CD4-positive, alpha-beta T cell treated with Interleukin-6 for 4 hours (primary cell): ENCODE data around the gene SETBP1.
A peak's percentile ranks its signal among the peaks of the same experiment; 100 is the strongest.

Experiments
- DNase-seq: peaks from one replicate; pipeline ENCODE4 v3.0.0-alpha.2; 2020; ENCODE audit warnings: mixed read lengths

The SETBP1 gene

GRCh38 chr18:44679914-44680272 is 795 bp upstream of the SETBP1 start:
- peak; percentile 16 for DNase-seq

GRCh38 chr18:44681076-44681970 is 635 bp downstream of the SETBP1 start:
- DNase-seq: no peak

GRCh38 chr18:44682201-44682870 is 1.6 kb downstream of the SETBP1 start:
- DNase-seq: no peak

GRCh38 chr18:44682871-44683221 is 2.2 kb downstream of the SETBP1 start:
- no peak for DNase-seq

GRCh38 chr18:44683556-44683955 is 2.9 kb downstream of the SETBP1 start:
- DNase-seq: no peak

- no peak for DNase-seq
Measured at GRCh38 chr18:44685296-44685695, 4.6 kb downstream of the SETBP1 start.

GRCh38 chr18:44686156-44686555 is 5.5 kb downstream of the SETBP1 start:
- no peak for DNase-seq

GRCh38 chr18:44687421-44687820 is 6.7 kb downstream of the SETBP1 start:
- no peak for DNase-seq

GRCh38 chr18:44689736-44690135 is 9.0 kb downstream of the SETBP1 start:
- DNase-seq: no peak

- DNase-seq: no peak
Measured at GRCh38 chr18:44691148-44691925, 10.6 kb downstream of the SETBP1 start.

- no peak for DNase-seq
Measured at GRCh38 chr18:44693030-44693784, 12.5 kb downstream of the SETBP1 start.

- DNase-seq: no peak
Measured at GRCh38 chr18:44695503-44695902, 14.8 kb downstream of the SETBP1 start.

GRCh38 chr18:44696892-44697291 is 16.2 kb downstream of the SETBP1 start:
- DNase-seq: no peak

- DNase-seq: no peak
Measured at GRCh38 chr18:44697315-44697714, 16.6 kb downstream of the SETBP1 start.

GRCh38 chr18:44698518-44698917 is 17.8 kb downstream of the SETBP1 start:
- DNase-seq: no peak

- DNase-seq: no peak
Measured at GRCh38 chr18:44699572-44700261, 19.0 kb downstream of the SETBP1 start.

- DNase-seq: no peak
Measured at GRCh38 chr18:44700652-44701051, 20.0 kb downstream of the SETBP1 start.

GRCh38 chr18:44701227-44701626 is 20.5 kb downstream of the SETBP1 start:
- no peak for DNase-seq

GRCh38 chr18:44702594-44702993 is 21.9 kb downstream of the SETBP1 start:
- no peak for DNase-seq

GRCh38 chr18:44704135-44704789 is 23.6 kb downstream of the SETBP1 start:
- DNase-seq: no peak

- DNase-seq: no peak
Measured at GRCh38 chr18:44705075-44705675, 24.5 kb downstream of the SETBP1 start.
